WTC11 (cell line): ENCODE measurements around the gene EHD2. TPM values are rescaled to one million over a fixed set of nuclear protein-coding genes. Genes with fewer than 3 reads are reported as not detected.

Source experiments
- ATAC-seq: fragments of 200-7000 bp; cut with Tn5 transposase; 2 replicates; pipeline ENCODE4 v1.10.0; 2021; ENCODE audit warnings: mild to moderate bottlenecking, moderate library complexity
- CTCF ChIA-PET: fragments of 300-600 bp; sonication (Branson Sonifier 250); formaldehyde crosslinking; loops from one replicate; lab custom pipeline; 2021; ENCODE audit warnings: antibody characterized with exemption; lab: Charles Lee
- POLR2A ChIA-PET: fragments of 350-600 bp; sonication (Branson Sonifier 250); formaldehyde crosslinking; loops from one replicate; lab custom pipeline; 2021; ENCODE audit warnings: antibody characterized with exemption; lab: Charles Lee
- DNase-seq: peaks from one replicate; pipeline ENCODE4 v3.0.0; 2021; ENCODE audit warnings: low spot score
- H3K27ac Mint-ChIP-seq: 2 replicates; pipeline ENCODE4 v1.8.0; 2021; ENCODE audit warnings: mixed read lengths
- H3K27me3 Mint-ChIP-seq: 2 replicates; pipeline ENCODE4 v1.8.0; 2021; ENCODE audit warnings: low read depth, mild to moderate bottlenecking, moderate library complexity, mixed read lengths
- H3K36me3 Mint-ChIP-seq: 2 replicates; pipeline ENCODE4 v1.8.0; 2021; ENCODE audit warnings: mixed read lengths
- H3K4me1 Mint-ChIP-seq: 2 replicates; pipeline ENCODE4 v1.8.0; 2022; ENCODE audit warnings: mixed read lengths
- H3K4me3 Mint-ChIP-seq: 2 replicates; pipeline ENCODE4 v1.8.0; 2021; ENCODE audit warnings: mild to moderate bottlenecking, moderate library complexity, mixed read lengths
- H3K9me3 Mint-ChIP-seq: 2 replicates; pipeline ENCODE4 v1.8.0; 2021; ENCODE audit warnings: mixed read lengths
- AFF4 ChIP-seq: sonication (generic); formaldehyde crosslinking; IDR thresholded peaks from 2 replicates; pipeline ENCODE4 v1.8.1; 2023; ENCODE audit warnings: mild to moderate bottlenecking, missing genetic modification reagents, borderline replicate concordance
- CDX4 ChIP-seq: fragments of 250-450 bp; sonication (Bioruptor Pico); IDR thresholded peaks from 2 replicates; pipeline ENCODE4 v1.9.0; 2021; ENCODE audit warnings: moderate library complexity, mild to moderate bottlenecking, inconsistent platforms, borderline replicate concordance
- EMX1 ChIP-seq: fragments of 250-450 bp; sonication (Bioruptor Pico); IDR thresholded peaks from 2 replicates; pipeline ENCODE4 v1.8.0; 2021; ENCODE audit warnings: mild to moderate bottlenecking
- FOXK1 ChIP-seq: sonication (generic); formaldehyde crosslinking; IDR thresholded peaks from 2 replicates; pipeline ENCODE4 v1.8.0; 2022; ENCODE audit warnings: mild to moderate bottlenecking, moderate library complexity, missing genetic modification reagents
- GRHL2 ChIP-seq: fragments of 250-450 bp; sonication (Bioruptor Pico); IDR thresholded peaks from 2 replicates; pipeline ENCODE4 v1.8.0; 2022; ENCODE audit warnings: mild to moderate bottlenecking, moderate library complexity; ENCODE audit not compliant: insufficient replicate concordance, severe bottlenecking
- JUN ChIP-seq: sonication (generic); formaldehyde crosslinking; IDR thresholded peaks from 2 replicates; pipeline ENCODE4 v1.8.0; 2023; ENCODE audit warnings: mild to moderate bottlenecking, missing genetic modification reagents
- MYBL2 ChIP-seq: sonication (generic); formaldehyde crosslinking; IDR thresholded peaks from 2 replicates; pipeline ENCODE4 v1.8.1; 2023; ENCODE audit warnings: mild to moderate bottlenecking, moderate library complexity, missing genetic modification reagents
- NR2C2 ChIP-seq: sonication (generic); formaldehyde crosslinking; IDR thresholded peaks from 2 replicates; pipeline ENCODE4 v1.8.0; 2022; ENCODE audit warnings: mild to moderate bottlenecking, missing genetic modification reagents
- SMAD4 ChIP-seq: sonication (generic); formaldehyde crosslinking; IDR thresholded peaks from 2 replicates; pipeline ENCODE4 v1.8.0; 2022; ENCODE audit warnings: mild to moderate bottlenecking, missing genetic modification reagents
- SOX15 ChIP-seq: fragments of 250-450 bp; sonication (Bioruptor Pico); IDR thresholded peaks from 2 replicates; pipeline ENCODE4 v1.9.0; 2021; ENCODE audit warnings: mild to moderate bottlenecking
- TEAD1 ChIP-seq: sonication (generic); formaldehyde crosslinking; IDR thresholded peaks from 2 replicates; pipeline ENCODE4 v1.8.0; 2022; ENCODE audit warnings: mild to moderate bottlenecking, missing genetic modification reagents
- ZNF121 ChIP-seq: sonication (generic); formaldehyde crosslinking; IDR thresholded peaks from 2 replicates; pipeline ENCODE4 v1.8.0; 2023; ENCODE audit warnings: missing genetic modification reagents
- ZNF138 ChIP-seq: sonication (generic); formaldehyde crosslinking; conservative IDR thresholded peaks from 2 replicates; pipeline ENCODE4 v1.8.1; 2022; ENCODE audit warnings: mild to moderate bottlenecking, moderate library complexity, missing genetic modification reagents
- ZNF219 ChIP-seq: sonication (generic); formaldehyde crosslinking; IDR thresholded peaks from 2 replicates; pipeline ENCODE4 v1.8.0; 2023; ENCODE audit warnings: missing genetic modification reagents, mild to moderate bottlenecking, borderline replicate concordance
- ZNF396 ChIP-seq: fragments of 250-450 bp; sonication (Bioruptor Pico); IDR thresholded peaks from 2 replicates; pipeline ENCODE4 v1.8.0; 2021; ENCODE audit warnings: mild to moderate bottlenecking, moderate library complexity, borderline replicate concordance
- total RNA-seq: library from RNA; stranded (reverse); gene quantifications from 3 replicates; pipeline ENCODE4 v1.2.3, GENCODE V29; 2021
- TF ChIP-seq, protein P1 (sequence below): sonication (generic); formaldehyde crosslinking; IDR thresholded peaks from 2 replicates; pipeline ENCODE4 v1.8.1; 2023; ENCODE audit warnings: mild to moderate bottlenecking, moderate library complexity, missing genetic modification reagents
- TF ChIP-seq, protein P2 (sequence below): sonication (generic); formaldehyde crosslinking; IDR thresholded peaks from 2 replicates; pipeline ENCODE4 v1.8.1; 2022; ENCODE audit warnings: low read depth, missing genetic modification reagents, borderline replicate concordance
- TF ChIP-seq, protein P3 (sequence below): fragments of 200-600 bp; IDR thresholded peaks from 2 replicates; pipeline ENCODE4 v1.8.0; 2022; ENCODE audit warnings: antibody characterized with exemption
- TF ChIP-seq, protein P4 (sequence below): sonication (generic); formaldehyde crosslinking; IDR thresholded peaks from 2 replicates; pipeline ENCODE4 v1.8.0; 2022; ENCODE audit warnings: mild to moderate bottlenecking, missing genetic modification reagents
- TF ChIP-seq, protein P5 (sequence below): sonication (generic); formaldehyde crosslinking; IDR thresholded peaks from 2 replicates; pipeline ENCODE4 v1.8.0; 2022; ENCODE audit warnings: mild to moderate bottlenecking, missing genetic modification reagents

The EHD2 gene
- total RNA-seq, 1 experiment from 2014 or later: 11.8 TPM

DNA sequence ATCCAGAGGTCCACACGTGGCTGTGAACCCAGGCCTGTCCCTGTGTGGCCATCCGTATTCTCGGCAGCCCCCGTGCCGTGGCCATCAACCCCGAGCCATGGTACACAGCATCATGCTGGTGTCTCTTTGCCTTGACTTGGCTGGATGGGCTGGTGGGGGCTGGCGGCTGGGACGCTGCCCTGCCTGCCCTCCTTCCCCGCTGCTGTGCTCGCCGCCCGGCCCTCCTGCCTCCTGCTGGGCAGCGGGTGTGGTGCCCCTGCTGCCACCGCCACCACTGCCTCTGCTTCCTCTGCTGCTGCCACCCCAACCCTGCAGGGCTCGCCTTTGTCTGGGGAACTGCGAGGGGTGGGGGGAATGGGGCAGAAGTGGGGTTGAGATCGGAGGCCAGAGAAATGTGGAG, 19.7 kb upstream of the EHD2 start:
- Mint-ChIP-seq H3K36me3 (peaks cover 24% of the 10 kb centered on the region), H3K9me3 (peaks cover 7% of the 10 kb centered on the region), H3K4me3 (no peak overlapping the region), H3K27ac (no peak overlapping the region), H3K4me1 (0 out of 2 replicates have a peak, but pooled peaks cover 2% of the 10 kb centered on the region), H3K27me3 (no peaks in the 10 kb centered on the region)
- no peak for DNase-seq
- ChIA-PET POLR2A (no interaction called here), CTCF (interaction anchor here (0.7 to 1.0 kb wide), 3 partner anchors 19 to 257 kb away, joined by 3 to 4 read pairs (median 3); no protein-coding TSS in a partner anchor)
- no peak for ATAC-seq
- no peak for TF ChIP-seq ZNF121 (CRISPR knock-in tag)
- no peak for TF ChIP-seq JUN (CRISPR knock-in tag)
- no peak for TF ChIP-seq AFF4 (CRISPR knock-in tag)
- TF ChIP-seq FOXK1 (CRISPR knock-in tag): no peak
- TF ChIP-seq MYBL2 (CRISPR knock-in tag): no peak
- TF ChIP-seq, protein P1, sequence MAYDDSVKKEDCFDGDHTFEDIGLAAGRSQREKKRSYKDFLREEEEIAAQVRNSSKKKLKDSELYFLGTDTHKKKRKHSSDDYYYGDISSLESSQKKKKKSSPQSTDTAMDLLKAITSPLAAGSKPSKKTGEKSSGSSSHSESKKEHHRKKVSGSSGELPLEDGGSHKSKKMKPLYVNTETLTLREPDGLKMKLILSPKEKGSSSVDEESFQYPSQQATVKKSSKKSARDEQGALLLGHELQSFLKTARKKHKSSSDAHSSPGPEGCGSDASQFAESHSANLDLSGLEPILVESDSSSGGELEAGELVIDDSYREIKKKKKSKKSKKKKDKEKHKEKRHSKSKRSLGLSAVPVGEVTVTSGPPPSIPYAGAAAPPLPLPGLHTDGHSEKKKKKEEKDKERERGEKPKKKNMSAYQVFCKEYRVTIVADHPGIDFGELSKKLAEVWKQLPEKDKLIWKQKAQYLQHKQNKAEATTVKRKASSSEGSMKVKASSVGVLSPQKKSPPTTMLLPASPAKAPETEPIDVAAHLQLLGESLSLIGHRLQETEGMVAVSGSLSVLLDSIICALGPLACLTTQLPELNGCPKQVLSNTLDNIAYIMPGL (CRISPR knock-in tag): no peak
- TF ChIP-seq ZNF396 (CRISPR knock-in tag): no peak
- TF ChIP-seq SMAD4: no peak
- TF ChIP-seq, protein P2, sequence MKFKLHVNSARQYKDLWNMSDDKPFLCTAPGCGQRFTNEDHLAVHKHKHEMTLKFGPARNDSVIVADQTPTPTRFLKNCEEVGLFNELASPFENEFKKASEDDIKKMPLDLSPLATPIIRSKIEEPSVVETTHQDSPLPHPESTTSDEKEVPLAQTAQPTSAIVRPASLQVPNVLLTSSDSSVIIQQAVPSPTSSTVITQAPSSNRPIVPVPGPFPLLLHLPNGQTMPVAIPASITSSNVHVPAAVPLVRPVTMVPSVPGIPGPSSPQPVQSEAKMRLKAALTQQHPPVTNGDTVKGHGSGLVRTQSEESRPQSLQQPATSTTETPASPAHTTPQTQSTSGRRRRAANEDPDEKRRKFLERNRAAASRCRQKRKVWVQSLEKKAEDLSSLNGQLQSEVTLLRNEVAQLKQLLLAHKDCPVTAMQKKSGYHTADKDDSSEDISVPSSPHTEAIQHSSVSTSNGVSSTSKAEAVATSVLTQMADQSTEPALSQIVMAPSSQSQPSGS (CRISPR knock-in tag): no peak

DNA sequence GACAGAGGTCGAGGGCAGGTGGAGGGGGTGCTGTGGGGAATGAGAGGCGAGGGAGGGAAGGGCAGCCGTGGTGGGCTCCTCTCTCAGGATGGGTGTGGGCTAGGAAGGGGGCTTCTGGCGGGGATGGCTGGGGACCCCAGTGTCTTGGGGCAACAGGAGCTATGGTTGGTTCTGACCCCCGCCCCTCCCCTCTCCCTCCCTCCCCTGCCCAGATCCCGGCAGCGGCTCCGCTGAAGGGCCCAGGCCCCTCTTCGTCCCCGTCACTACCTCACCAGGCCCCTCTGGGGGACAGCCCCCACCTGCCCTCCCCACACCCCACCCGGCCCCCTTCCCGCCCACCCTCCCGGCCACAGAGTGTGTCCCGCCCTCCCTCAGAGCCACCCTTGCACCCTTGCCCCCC, 19.3 kb upstream of the EHD2 start:
- H3K4me3 Mint-ChIP-seq: no peak overlapping the region
- DNase-seq: no peak
- H3K9me3 Mint-ChIP-seq: peaks cover 7% of the 10 kb centered on the region
- no peak overlapping the region for H3K27ac Mint-ChIP-seq
- no peak for ATAC-seq
- TF ChIP-seq NR2C2 (CRISPR knock-in tag) (no peak), ZNF138 (CRISPR knock-in tag) (no peak), ZNF219 (no peak), TEAD1 (CRISPR knock-in tag) (no peak), GRHL2 (CRISPR knock-in tag) (no peak), SOX15 (CRISPR knock-in tag) (no peak), EMX1 (no peak), CDX4 (CRISPR knock-in tag) (no peak), FOXK1 (CRISPR knock-in tag) (no peak)
- TF ChIP-seq, protein P3, sequence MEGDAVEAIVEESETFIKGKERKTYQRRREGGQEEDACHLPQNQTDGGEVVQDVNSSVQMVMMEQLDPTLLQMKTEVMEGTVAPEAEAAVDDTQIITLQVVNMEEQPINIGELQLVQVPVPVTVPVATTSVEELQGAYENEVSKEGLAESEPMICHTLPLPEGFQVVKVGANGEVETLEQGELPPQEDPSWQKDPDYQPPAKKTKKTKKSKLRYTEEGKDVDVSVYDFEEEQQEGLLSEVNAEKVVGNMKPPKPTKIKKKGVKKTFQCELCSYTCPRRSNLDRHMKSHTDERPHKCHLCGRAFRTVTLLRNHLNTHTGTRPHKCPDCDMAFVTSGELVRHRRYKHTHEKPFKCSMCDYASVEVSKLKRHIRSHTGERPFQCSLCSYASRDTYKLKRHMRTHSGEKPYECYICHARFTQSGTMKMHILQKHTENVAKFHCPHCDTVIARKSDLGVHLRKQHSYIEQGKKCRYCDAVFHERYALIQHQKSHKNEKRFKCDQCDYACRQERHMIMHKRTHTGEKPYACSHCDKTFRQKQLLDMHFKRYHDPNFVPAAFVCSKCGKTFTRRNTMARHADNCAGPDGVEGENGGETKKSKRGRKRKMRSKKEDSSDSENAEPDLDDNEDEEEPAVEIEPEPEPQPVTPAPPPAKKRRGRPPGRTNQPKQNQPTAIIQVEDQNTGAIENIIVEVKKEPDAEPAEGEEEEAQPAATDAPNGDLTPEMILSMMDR: no peak
- TF ChIP-seq, protein P4, sequence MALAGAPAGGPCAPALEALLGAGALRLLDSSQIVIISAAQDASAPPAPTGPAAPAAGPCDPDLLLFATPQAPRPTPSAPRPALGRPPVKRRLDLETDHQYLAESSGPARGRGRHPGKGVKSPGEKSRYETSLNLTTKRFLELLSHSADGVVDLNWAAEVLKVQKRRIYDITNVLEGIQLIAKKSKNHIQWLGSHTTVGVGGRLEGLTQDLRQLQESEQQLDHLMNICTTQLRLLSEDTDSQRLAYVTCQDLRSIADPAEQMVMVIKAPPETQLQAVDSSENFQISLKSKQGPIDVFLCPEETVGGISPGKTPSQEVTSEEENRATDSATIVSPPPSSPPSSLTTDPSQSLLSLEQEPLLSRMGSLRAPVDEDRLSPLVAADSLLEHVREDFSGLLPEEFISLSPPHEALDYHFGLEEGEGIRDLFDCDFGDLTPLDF: no peak
- TF ChIP-seq, protein P5, sequence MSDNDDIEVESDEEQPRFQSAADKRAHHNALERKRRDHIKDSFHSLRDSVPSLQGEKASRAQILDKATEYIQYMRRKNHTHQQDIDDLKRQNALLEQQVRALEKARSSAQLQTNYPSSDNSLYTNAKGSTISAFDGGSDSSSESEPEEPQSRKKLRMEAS: no peak
- CTCF ChIA-PET: interaction anchor here (0.7 kb wide), 1 partner anchor 257 kb away, joined by 4 read pairs; no protein-coding TSS in a partner anchor
- POLR2A ChIA-PET: no interaction called here
- no peaks in the 10 kb centered on the region for H3K27me3 Mint-ChIP-seq
- peaks cover 24% of the 10 kb centered on the region for H3K36me3 Mint-ChIP-seq
- 0 out of 2 replicates have a peak, but pooled peaks cover 2% of the 10 kb centered on the region for H3K4me1 Mint-ChIP-seq
